Subcutaneous abdominal adipose tissue (tissue), 5 donors: ENCODE results near the gene SZT2.

Experiments used
- H3K27ac ChIP-seq: one replicate; pipeline ENCODE4 v1.7.0; 2013; ENCODE audit warnings: low read depth, mild to moderate bottlenecking, inconsistent platforms, low read length, moderate library complexity
- H3K27me3 ChIP-seq, 5 donors: one replicate each; pipeline ENCODE4 v1.7.0; 2013; ENCODE audit warnings: low read length in 5 of 5, inconsistent platforms in 1 of 5; ENCODE audit not compliant: control insufficient read depth in 5 of 5, insufficient read depth in 4 of 5
- H3K36me3 ChIP-seq, 5 donors: one replicate each; pipeline ENCODE4 v1.7.0; 2013; ENCODE audit warnings: low read length in 5 of 5; ENCODE audit not compliant: control insufficient read depth in 5 of 5, insufficient read depth in 5 of 5
- H3K4me1 ChIP-seq, 5 donors: one replicate each; pipeline ENCODE4 v1.7.0; 2013; ENCODE audit warnings: low read length in 5 of 5, mild to moderate bottlenecking in 3 of 5, moderate library complexity in 1 of 5; ENCODE audit not compliant: control insufficient read depth in 5 of 5, insufficient read depth in 5 of 5
- H3K4me3 ChIP-seq, 5 donors: one replicate each; pipeline ENCODE4 v1.7.0; 2013; ENCODE audit warnings: low read length in 5 of 5, low read depth in 1 of 5
- H3K9ac ChIP-seq, 5 donors: one replicate each; pipeline ENCODE4 v1.7.0; 2013; ENCODE audit warnings: low read length in 5 of 5, mild to moderate bottlenecking in 4 of 5, moderate library complexity in 3 of 5
- H3K9me3 ChIP-seq, 5 donors: one replicate each; pipeline ENCODE4 v1.7.0; 2013; ENCODE audit warnings: low read length in 5 of 5; ENCODE audit not compliant: control insufficient read depth in 5 of 5
- donor health status: healthy.
- donor health status: healthy.
- donor health status: healthy.
- donor health status: healthy.
- donor health status: healthy.

SZT2 gene

DNA sequence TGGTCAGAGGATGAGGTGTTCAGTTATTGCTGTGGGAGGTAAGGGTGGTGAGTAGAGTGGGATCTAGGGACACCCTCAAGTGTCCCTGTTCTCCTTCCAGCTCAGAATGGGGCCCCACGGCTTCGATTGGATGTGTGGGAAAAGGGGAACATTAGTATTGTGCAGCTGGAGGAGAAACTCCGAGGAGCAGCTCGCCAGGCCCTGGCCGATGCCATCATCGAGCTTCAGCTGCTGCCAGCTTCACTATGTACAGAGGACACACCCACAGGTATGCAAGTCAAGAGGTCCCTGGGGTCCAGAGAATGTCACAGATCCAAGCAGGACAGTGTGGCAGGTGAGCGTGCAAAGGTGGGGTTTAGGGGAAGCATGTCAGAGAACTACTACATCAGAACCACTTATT is 50.1 kb downstream of the SZT2 start:
- Histone ChIP-seq H3K4me3 (no peak overlapping the region), H3K27me3 (no peaks in the 10 kb centered on the region), H3K36me3 (peaks cover under 1 to 89% (median 77%) of the 10 kb centered on the region in 5 donors), H3K4me1 (peaks cover 15 to 42% (median 39%) of the 10 kb centered on the region in 5 donors), H3K27ac (no peak overlapping the region), H3K9ac (no peak overlapping the region), H3K9me3 (no peaks in the 10 kb centered on the region)

- Histone ChIP-seq H3K4me1 (peaks cover 11 to 42% (median 39%) of the 10 kb centered on the region in 5 donors), H3K27ac (no peak overlapping the region), H3K9me3 (no peaks in the 10 kb centered on the region), H3K27me3 (no peaks in the 10 kb centered on the region), H3K36me3 (peaks cover 0 to 89% (median 77%) of the 10 kb centered on the region in 5 donors), H3K4me3 (no peak overlapping the region), H3K9ac (no peak overlapping the region)
Measured at GRCh38 chr1:43440358-43440757, 50.7 kb downstream of the SZT2 start.

DNA sequence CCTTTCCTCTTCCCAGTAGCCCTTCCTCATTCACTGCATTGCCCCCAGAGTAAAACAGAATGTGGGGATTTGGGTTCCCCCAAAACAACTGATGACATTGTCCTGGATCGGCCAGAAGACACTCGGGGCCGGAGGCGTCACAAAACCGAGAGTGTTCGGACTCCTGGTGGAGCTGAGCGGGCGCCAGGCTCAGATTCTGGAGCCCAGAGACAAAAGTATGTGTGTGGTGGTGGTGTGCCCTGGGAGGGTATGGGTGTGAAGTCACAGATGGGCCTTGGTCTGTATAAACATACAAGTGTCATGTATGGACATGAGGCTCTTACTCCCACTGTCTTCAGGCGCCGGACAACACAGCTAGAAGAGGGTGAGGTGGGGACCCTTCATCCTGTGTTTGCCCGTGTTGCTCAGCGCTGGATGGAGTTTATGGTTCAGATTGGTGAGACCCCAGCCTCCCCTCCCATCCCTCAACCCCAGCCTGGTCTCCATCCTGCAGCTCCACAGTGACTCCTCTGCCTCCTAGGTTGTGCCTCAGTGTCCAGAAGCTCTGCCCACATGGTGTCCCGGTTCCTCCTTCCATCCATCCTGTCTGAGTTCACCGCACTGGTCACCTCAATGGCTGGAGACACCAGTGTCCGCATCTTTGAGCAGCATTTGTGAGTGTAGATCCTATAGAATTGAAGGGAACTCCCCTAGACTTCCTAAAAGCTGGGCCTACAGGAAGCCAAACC is 51.6 kb downstream of the SZT2 start:
- Histone ChIP-seq H3K4me3 (no peak overlapping the region), H3K27me3 (no peaks in the 10 kb centered on the region), H3K27ac (no peak overlapping the region), H3K4me1 (peaks cover 5 to 35% (median 31%) of the 10 kb centered on the region in 5 donors), H3K9me3 (no peaks in the 10 kb centered on the region), H3K36me3 (peaks cover 0 to 98% (median 87%) of the 10 kb centered on the region in 5 donors), H3K9ac (no peak overlapping the region)

DNA sequence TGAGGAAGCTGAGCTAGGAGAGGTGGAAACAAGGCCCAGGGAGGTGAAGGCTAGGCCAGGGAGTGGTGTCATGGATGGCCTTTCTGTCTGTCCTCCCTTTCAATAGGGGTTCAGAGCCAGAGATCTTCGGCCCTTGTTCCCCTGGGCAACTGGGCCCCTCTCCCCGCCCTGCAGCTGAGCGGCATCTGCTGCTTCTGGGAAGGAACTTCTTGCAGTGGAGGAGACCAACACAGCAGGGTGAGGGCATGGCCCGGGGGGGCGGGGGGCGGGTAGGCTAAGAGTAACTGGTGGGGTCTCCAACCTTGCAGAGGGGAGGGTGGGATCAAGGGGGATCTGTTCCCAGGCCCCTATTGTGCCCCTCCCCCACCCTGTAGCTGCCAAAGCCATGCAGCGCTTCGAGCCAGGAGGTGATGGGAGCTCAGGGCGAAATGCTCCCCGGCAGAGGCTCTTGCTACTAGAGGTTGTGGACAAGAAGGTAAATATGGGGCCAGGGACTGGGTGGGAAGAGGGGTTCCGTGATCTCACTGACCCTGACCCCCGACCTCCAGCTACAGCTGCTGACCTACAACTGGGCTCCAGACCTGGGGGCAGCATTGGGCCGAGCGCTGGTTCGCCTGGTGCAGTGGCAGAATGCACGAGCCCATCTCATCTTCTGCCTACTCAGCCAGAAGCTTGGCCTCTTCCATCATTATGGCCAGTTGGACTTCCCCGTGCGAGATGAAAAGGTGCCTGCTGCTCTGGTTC is 52.4 kb downstream of the SZT2 start:
- no peaks in the 10 kb centered on the region for H3K27me3 ChIP-seq
- H3K36me3 ChIP-seq: peaks cover 0 to 99% (median 94%) of the 10 kb centered on the region in 5 donors
- H3K4me3 ChIP-seq: no peak overlapping the region
- H3K9me3 ChIP-seq: no peaks in the 10 kb centered on the region
- peaks cover 0 to 28% (median 24%) of the 10 kb centered on the region in 5 donors for H3K4me1 ChIP-seq
- H3K9ac ChIP-seq: no peak overlapping the region
- no peak overlapping the region for H3K27ac ChIP-seq

GRCh38 chr1:43442756-43443155 is 53.1 kb downstream of the SZT2 start:
- H3K36me3 ChIP-seq: peaks cover 0 to 99% (median 96%) of the 10 kb centered on the region in 5 donors
- H3K27ac ChIP-seq: no peak overlapping the region
- H3K4me3 ChIP-seq: no peak overlapping the region
- H3K4me1 ChIP-seq: peaks cover 0 to 23% (median 18%) of the 10 kb centered on the region in 5 donors
- H3K9me3 ChIP-seq: no peaks in the 10 kb centered on the region
- no peak overlapping the region for H3K9ac ChIP-seq
- no peaks in the 10 kb centered on the region for H3K27me3 ChIP-seq

DNA sequence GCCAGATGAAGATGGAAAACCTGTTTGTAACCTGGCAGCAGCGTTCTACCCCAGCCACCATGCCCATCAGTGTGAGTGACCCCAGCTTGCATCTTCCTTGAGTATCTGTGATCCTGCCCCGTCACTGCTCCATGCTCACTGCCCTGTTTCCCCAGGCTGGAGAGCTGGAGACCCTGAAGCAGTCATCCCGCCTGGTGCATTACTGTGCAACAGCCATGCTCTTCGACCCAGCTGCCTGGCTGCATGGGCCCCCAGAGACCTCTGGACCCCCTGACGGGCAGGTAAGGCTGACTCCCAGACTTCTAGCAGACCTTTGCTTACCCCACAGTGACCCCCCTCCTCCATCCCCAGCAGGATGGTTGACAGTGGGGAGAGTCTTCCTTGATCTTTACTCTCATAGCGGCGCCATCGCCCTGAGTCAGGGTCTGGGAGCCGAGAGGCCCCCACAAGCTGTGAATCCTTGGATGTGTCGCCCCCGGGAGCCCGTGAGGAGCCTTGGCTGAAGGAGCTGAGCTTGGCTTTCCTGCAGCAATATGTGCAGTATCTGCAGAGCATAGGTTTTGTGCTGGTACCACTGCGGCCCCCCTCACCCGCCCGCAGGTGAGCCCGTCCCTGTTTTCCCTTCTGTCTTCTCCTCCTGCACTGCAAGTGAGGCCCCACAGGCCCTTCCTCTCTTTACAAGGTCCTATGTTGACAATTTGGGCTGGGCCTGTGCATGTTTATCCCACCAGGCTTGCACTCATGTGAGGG is 53.7 kb downstream of the SZT2 start:
- Histone ChIP-seq H3K9ac (no peak overlapping the region), H3K9me3 (no peaks in the 10 kb centered on the region), H3K36me3 (peaks cover 0 to 100% (median 98%) of the 10 kb centered on the region in 5 donors), H3K4me3 (no peak overlapping the region), H3K4me1 (peaks cover 0 to 23% (median 18%) of the 10 kb centered on the region in 5 donors), H3K27me3 (no peaks in the 10 kb centered on the region), H3K27ac (no peak overlapping the region)

DNA sequence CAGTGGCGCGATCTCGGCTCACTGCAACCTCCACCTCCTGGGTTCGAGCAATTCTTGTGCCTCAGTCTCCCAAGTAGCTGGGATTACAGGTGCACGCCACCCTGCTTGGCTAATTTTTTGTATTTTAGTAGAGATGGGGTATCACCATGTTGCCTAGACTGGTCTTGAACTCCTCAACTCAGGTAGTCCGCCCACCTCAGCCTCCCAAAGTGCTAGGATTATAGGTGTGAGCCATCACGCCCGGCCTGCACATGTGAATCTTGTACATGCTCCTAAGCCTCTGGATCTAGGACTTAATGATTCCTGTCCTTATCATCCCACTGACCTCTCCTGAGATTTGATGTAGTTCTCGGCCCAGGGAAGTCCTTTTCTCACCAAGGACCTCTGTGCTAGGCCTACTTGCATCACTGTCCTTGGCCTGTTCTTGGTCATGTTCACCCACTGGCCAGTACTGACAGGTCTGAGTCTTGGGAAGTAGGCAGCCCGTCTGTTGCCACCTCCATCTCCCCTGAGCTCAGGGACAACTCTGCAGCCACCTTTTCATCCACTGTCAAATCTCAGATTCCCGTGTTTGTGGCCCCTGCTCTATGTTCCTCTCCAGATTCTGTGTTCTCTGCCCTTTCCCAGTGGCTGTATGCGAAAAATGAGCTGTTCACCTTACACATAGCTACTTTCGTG is 54.6 kb downstream of the SZT2 start:
- H3K4me3 ChIP-seq: no peak overlapping the region
- peaks cover 0 to 100% (median 98%) of the 10 kb centered on the region in 5 donors for H3K36me3 ChIP-seq
- H3K9me3 ChIP-seq: no peaks in the 10 kb centered on the region
- H3K9ac ChIP-seq: peak overlapping the region in 1 of 5 donors; percentile 6
- no peak overlapping the region for H3K27ac ChIP-seq
- no peaks in the 10 kb centered on the region for H3K27me3 ChIP-seq
- peaks cover 0 to 32% (median 26%) of the 10 kb centered on the region in 5 donors for H3K4me1 ChIP-seq

- H3K9me3 ChIP-seq: no peaks in the 10 kb centered on the region
- peak overlapping the region in 2 of 5 donors; percentile 6 to 13 for H3K9ac ChIP-seq
- H3K4me1 ChIP-seq: peaks cover 0 to 36% (median 29%) of the 10 kb centered on the region in 5 donors
- H3K27ac ChIP-seq: no peak overlapping the region
- peaks cover 0 to 100% (median 98%) of the 10 kb centered on the region in 5 donors for H3K36me3 ChIP-seq
- no peaks in the 10 kb centered on the region for H3K27me3 ChIP-seq
- no peak overlapping the region for H3K4me3 ChIP-seq
Measured at GRCh38 chr1:43444836-43445235, 55.1 kb downstream of the SZT2 start.

DNA sequence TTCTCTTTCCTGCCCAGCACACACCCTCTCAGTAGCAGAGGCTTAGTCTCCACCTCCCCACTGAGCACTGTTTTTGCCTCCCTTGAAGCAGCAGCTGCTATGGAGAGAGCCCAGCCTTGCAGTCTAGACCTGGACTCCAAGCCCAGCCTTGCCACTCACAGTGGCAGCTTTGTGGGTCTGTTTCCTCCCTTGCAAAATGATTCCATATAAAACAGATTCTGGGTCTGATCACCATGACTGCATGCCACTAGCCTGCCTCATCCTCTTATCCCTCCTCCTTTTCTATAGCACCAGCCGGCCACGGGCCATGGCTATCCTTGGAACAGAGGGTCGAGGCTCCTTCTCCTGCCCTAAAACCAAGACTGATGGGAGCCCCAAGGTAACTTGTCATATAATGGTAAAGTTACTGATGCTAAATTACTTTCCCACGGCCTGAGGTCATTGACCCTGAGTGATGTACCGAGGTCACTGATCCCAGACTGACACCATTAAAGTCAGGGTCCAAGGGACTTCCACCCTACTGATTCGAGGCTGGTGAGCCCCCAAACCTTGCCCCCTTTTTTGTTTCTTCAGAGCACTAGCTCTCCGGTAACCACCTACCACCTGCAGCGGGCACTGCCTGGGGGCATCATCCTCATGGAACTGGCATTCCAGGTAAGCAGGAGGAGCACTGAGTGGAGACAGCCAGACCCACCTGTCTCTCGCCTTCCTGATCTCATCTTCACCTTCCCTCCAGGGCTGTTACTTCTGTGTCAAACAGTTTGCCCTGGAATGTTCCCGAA is 56.1 kb downstream of the SZT2 start:
- Histone ChIP-seq H3K36me3 (peaks cover 0 to 100% (median 98%) of the 10 kb centered on the region in 5 donors), H3K27me3 (no peaks in the 10 kb centered on the region), H3K27ac (no peak overlapping the region), H3K4me3 (no peak overlapping the region), H3K9ac (no peak overlapping the region), H3K9me3 (no peaks in the 10 kb centered on the region), H3K4me1 (peaks cover 0 to 36% (median 29%) of the 10 kb centered on the region in 5 donors)
